ENCODE measurements around the gene COG1.

The COG1 gene

GRCh38 chr17:73209436-73209835 is 16.6 kb downstream of the COG1 start:
- no peak overlapping the region for H3K4me3 ChIP-seq (ENCODE audit: low read depth, low read length)
- ChIA-PET POLR2A (no interaction called here), CTCF (interaction anchor here (0.8 to 3.2 kb wide), 3 partner anchors 11 to 649 kb away, joined by 3 to 27 read pairs (median 4); no protein-coding TSS in a partner anchor)
- no peak for DNase-seq (ENCODE audit: low read depth, low spot score)
- no peak for TF ChIP-seq CTCF (IDR thresholded peaks at IDR 0.05; ENCODE audit: insufficient read depth, low read length, missing control alignments)

GRCh38 chr17:73210002-73210678 is 17.3 kb downstream of the COG1 start:
- POLR2A ChIA-PET = no interaction called here
- CTCF ChIA-PET = interaction anchor here (0.6 to 0.8 kb wide), 2 partner anchors 10 to 20 kb away, joined by 3 to 4 read pairs; no protein-coding TSS in a partner anchor

GRCh38 chr17:73211745-73212144 is 18.9 kb downstream of the COG1 start:
- CTCF ChIA-PET = interaction anchor here (0.9 to 1.9 kb wide), 7 partner anchors 8 to 486 kb away, joined by 3 to 8 read pairs (median 4); no protein-coding TSS in a partner anchor

More at GRCh38 chr17:73210002-73210678, 17.3 kb downstream of the COG1 start:
- DNase-seq (ENCODE audit: low read depth, low spot score) = no peak
- no peak overlapping the region for H3K4me3 ChIP-seq (ENCODE audit: low read depth, low read length)
- TF ChIP-seq CTCF (IDR thresholded peaks at IDR 0.05; ENCODE audit: insufficient read depth, low read length, missing control alignments) = peak; percentile 5

GRCh38 chr17:73214008-73214407 is 21.2 kb downstream of the COG1 start:
- no peak for TF ChIP-seq CTCF (IDR thresholded peaks at IDR 0.05; ENCODE audit: insufficient read depth, low read length, missing control alignments)
- no peak for DNase-seq (ENCODE audit: low read depth, low spot score)
- CTCF ChIA-PET = interaction anchor here (1.0 to 1.4 kb wide), 3 partner anchors 16 to 155 kb away, joined by 3 to 5 read pairs (median 4); no protein-coding TSS in a partner anchor
- H3K4me3 ChIP-seq (ENCODE audit: low read depth, low read length) = no peak overlapping the region
- POLR2A ChIA-PET = no interaction called here

More at GRCh38 chr17:73211745-73212144, 18.9 kb downstream of the COG1 start:
- TF ChIP-seq CTCF (IDR thresholded peaks at IDR 0.05; ENCODE audit: insufficient read depth, low read length, missing control alignments) = no peak
- no peak for DNase-seq (ENCODE audit: low read depth, low spot score)
- POLR2A ChIA-PET = no interaction called here
- H3K4me3 ChIP-seq (ENCODE audit: low read depth, low read length) = no peak overlapping the region

- H3K4me3 ChIP-seq (ENCODE audit: low read depth, low read length) = no peak overlapping the region
- DNase-seq (ENCODE audit: low read depth, low spot score) = no peak
- ChIA-PET CTCF (interaction anchor here (1.0 to 1.4 kb wide), 3 partner anchors 17 to 154 kb away, joined by 3 to 5 read pairs (median 4); no protein-coding TSS in a partner anchor), POLR2A (no interaction called here)
- no peak for TF ChIP-seq CTCF (IDR thresholded peaks at IDR 0.05; ENCODE audit: insufficient read depth, low read length, missing control alignments)
These were observed 22.0 kb downstream of the COG1 start for GRCh38 chr17:73214851-73215250.

GRCh38 chr17:73215447-73215846 is 22.6 kb downstream of the COG1 start:
- no peak overlapping the region for H3K4me3 ChIP-seq (ENCODE audit: low read depth, low read length)
- no peak for TF ChIP-seq CTCF (IDR thresholded peaks at IDR 0.05; ENCODE audit: insufficient read depth, low read length, missing control alignments)
- ChIA-PET POLR2A (no interaction called here), CTCF (interaction anchor here (1.4 kb wide), 2 partner anchors 154 to 655 kb away, joined by 5 read pairs; no protein-coding TSS in a partner anchor)
- no peak for DNase-seq (ENCODE audit: low read depth, low spot score)
